Limb (tissue), 2 donors: Measurements from ENCODE around the gene GEMIN8.

ENCODE experiments used
- DNase-seq, 2 donors: peaks; one replicate each; pipeline ENCODE4 v3.0.0-alpha.2; 2016; ENCODE audit errors: extremely low spot score in 2 of 2

GEMIN8 gene

DNA sequence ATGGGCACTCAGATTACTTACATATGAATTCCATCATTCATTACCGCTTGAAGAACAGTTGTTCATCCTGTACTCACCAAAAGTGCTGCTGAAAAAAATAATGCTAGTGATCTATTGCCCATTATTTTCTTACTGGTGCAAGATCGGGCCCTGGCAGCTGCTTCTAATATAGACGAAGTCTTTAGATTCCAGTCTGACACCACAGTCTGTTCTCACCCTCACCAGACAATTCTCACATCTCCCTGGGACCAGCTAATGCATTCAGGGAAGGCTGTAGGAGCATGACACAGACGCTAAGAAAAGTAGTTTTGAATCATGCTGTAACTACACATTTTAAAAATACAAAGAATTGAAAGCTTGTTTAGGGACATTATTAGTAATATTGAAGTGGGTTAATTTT lies 13.8 kb downstream of the GEMIN8 start:
- DNase-seq: no peak

DNA sequence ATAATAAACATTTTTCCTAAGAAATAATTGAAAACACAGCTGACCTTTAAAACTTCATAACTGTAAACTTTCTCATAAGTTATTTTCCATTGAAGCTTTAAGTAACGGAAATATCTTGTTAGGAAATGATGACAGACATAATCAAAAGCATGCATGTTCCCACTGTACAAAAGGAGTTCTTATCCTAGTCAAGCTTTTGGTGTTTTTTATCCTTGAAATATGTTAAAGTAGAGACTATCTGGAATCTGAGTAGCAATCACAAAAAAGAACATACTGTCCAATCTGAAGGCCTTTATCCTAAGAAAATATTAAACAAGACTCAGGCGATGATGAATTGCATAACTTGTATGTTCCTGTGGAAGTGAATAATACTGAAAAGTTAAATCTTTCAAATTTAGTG lies 14.4 kb downstream of the GEMIN8 start:
- DNase-seq: no peak

DNA sequence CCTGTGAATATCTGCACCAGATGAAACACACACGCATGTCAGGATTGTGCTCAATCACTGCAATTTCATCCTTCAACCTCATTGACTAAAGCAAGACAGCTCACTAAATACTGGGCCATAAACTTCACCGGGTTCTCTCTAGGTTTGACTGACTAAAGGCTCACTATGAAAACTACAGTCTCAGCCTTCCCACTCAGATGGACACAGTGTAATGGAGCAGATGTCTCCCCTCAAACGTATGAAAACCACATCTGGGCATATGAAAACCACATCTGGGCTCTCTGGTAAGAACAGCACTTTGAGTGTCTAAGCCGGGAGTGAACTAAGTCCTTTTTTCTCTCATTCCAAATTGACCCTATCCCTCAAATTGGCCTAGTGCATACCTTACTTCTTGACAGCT lies 15.2 kb downstream of the GEMIN8 start:
- DNase-seq: no peak

- no peak for DNase-seq
Measured at GRCh38 chrX:14013054-14013453, 16.6 kb downstream of the GEMIN8 start.

DNA sequence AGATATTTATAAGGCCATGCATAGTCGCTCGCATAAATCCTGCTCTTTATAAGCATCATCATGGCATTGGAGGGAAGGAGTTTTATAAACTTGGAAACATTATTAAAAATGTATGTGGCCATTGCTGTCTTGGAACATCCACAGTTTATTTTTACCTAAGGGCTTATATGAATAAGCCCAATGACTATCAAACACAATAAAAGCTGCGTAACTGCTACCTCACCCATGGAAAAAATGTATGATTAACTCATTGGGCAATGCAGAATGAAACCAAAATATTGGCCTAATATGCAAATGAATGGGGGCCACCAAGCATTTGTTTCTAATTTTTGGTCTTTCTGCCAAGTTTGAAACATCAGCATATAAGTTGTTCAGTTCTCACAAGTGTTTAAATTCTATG lies 19.1 kb downstream of the GEMIN8 start:
- no peak for DNase-seq

DNA sequence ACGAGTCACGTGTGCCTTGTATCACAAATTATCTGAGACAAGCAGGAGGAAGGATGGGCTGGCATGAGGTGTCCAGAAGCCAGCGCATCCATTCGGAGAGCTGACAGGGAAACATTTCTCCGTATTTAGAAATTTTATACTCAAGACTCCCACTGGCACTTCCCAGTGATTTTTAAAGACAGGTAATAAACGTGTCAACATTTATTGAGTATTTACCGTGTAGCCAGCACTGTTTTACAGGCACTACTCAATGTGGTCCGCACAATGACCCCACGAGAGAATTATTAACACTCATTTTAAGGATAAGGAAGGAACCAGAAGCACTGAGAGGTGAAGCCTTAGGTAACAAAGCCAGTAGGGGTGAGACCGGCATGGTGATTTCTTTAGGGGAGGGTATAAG lies 23.2 kb downstream of the GEMIN8 start:
- DNase-seq: no peak

DNA sequence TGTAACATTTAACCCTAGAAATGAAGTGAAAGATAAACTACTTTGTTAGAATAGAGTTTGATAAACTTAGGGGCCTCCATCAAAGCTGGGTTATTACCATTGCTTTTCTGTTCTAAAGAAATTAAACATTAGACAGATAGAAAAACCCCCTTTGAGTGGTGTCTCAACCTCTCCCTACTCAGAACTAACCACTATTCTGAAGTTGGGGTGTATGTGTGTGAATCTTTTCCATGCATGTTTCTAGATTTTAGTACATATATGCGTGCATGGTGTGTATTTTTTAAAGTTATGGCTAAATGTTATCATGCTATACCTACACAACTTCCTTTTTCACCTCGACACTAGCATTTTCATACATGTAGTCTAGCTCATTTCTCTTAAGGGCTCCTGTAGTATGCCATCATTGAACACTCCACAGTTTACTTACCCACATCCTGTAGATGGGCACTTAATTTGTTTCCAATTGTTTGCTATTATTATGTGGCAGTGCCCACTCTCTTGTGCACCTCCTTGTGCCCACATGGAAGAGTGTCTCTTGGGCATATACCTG lies 25.7 kb downstream of the GEMIN8 start:
- DNase-seq: no peak

- DNase-seq: no peak
Measured at GRCh38 chrX:14003028-14003427, 26.7 kb downstream of the GEMIN8 start.

GRCh38 chrX:13996650-13997049 lies 33.0 kb downstream of the GEMIN8 start:
- DNase-seq: no peak

DNA sequence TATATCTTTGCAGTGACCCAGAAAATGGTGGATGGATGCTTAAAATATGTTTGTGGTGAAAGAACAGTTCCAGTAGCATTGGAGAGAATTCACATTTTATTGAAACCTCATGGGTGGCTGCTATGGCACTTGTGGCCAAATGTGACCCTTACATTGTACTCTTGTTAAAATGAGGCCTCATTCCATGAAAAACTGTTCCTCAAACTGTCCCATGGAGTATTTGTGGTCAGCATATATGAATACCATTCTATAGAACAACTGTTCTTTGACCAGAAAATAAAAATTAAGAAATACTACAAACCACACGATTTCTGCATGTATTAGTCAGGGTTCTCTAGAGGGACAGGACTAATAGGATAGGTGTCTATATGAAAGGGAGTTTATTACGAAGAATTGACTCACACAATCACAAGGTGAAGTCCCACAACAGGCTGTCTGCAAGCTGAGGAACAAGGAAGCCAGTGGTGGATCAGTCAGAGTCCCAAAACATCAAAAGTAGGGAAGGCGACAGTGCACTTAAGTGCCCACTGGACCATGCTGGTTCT lies 35.1 kb downstream of the GEMIN8 start:
- no peak for DNase-seq

GRCh38 chrX:13994104-13994503 lies 35.6 kb downstream of the GEMIN8 start:
- no peak for DNase-seq

GRCh38 chrX:13990126-13990800 lies 39.4 kb downstream of the GEMIN8 start:
- no peak for DNase-seq

DNA sequence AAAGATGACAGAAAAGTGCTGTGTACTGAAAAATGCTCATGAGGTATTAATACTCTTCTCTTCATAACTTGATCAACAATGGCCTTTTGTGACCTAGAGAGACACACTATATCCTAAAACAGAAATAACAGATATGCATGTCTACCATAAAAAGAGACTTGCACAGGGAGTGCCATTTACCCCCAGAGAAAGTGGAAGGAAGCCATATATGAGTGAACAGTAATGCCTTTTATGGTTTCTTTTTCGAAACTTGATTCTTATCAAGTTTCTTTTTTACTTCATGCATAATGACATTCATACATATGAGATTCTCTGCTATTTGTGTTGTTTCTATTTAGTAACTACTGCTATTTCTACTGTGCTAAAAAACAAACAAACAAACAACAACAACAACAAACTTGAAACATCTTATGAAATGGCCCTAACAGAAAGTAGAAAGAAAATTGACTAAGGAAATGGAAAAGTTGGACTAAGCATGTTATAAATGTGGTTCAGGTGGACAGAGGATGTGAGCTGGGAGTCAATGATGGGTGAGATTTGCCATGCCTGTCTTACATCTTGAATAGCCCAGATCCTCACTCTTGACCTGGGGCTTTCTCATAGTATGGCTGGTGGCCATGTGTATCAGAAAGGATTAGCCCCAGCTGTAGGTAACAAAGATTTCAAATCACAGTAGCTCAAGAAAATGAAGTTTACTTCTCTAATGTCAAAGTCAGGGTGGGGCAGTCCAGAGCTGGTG lies 43.8 kb downstream of the GEMIN8 start:
- no peak for DNase-seq

- DNase-seq: no peak
Measured at GRCh38 chrX:13983734-13984133, 46.0 kb downstream of the GEMIN8 start.

- DNase-seq: no peak
Measured at GRCh38 chrX:13968198-13968597, 61.5 kb downstream of the GEMIN8 start.

DNA sequence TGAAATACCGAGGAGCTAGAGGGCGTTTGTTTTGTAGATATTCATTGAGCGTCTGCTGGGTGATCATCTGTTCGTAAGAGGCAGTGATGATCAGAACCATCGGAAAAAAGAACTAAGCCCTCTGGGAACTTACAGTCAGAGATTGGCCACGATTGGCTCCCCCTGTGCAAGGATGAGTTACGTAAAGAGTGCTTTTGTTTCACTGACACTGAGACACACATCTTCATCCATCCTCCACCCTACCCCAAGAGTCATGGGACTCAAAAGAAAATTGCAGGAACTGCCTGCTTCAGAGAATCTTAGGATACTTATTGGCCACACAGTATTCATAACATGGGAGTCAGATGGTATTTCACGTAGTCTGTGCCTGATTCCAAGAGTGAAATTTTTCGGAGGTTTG lies 62.1 kb downstream of the GEMIN8 start:
- DNase-seq: no peak

DNA sequence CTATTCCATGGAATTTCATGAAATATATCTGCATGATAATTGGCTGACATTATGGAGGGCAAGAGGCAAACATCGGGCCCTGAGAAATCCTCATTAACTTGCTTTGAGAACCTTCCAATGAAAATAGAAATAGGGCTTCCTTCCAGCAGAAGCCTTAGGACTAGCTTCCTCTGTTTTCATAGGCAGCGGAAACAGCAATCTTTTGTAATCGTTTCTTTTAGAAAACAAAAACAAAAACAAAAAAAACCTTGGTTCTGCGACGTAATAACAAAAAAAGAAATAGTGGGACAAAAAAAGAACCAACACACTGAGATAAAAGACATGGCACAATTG lies 62.9 kb downstream of the GEMIN8 start:
- DNase-seq: no peak

GRCh38 chrX:13966071-13966792 lies 63.5 kb downstream of the GEMIN8 start:
- no peak for DNase-seq

GRCh38 chrX:13965531-13965930 lies 64.2 kb downstream of the GEMIN8 start:
- DNase-seq: no peak

- DNase-seq: no peak
Measured at GRCh38 chrX:13956998-13957397, 72.7 kb downstream of the GEMIN8 start.
